ENCODE data around the gene NUMBL. TPM values are rescaled to one million over a fixed set of nuclear protein-coding genes. Genes with fewer than 3 reads are reported as not detected.

Gene NUMBL
- total and polyA plus RNA-seq, 9 of the 15 experiments (the other 6 are each of a cell fraction or from before 2014, with no cell fraction given): 0.39 to 38.6 (median 6.6) TPM

GRCh38 chr19:40627486-40628279, 62.8 kb downstream of the NUMBL start:
- no TSS peak for BruUV-seq (replicated peaks)
- TF ChIP-seq SUPT5H (IDR thresholded peaks at IDR 0.05) (0 out of 2 replicates have a peak, but pooled peaks have one; percentile 37), SAFB (IDR thresholded peaks at IDR 0.05; ENCODE audit: borderline replicate concordance, low read depth, low read length) (0 out of 2 replicates have a peak, but pooled peaks have one; percentile 23), ZNF253 (CRISPR knock-in tag; conservative IDR thresholded peaks at IDR 0.05) (no peak), RBM25 (IDR thresholded peaks at IDR 0.05; ENCODE audit: low read depth, low read length, severe bottlenecking) (peak; percentile 58), GTF3C2 (IDR thresholded peaks at IDR 0.05; ENCODE audit: borderline replicate concordance, extremely low read depth, insufficient read length) (no peak), BCOR (IDR thresholded peaks at IDR 0.05) (peak; percentile 93), NR2C2 (CRISPR knock-in tag; IDR thresholded peaks at IDR 0.05) (0 out of 2 replicates have a peak, but pooled peaks have one; percentile 38), NR2C2 (tag; IDR thresholded peaks at IDR 0.05) (no peak), KDM1A (IDR thresholded peaks at IDR 0.05) (peak; percentile 74 to 80), POLR2G (IDR thresholded peaks at IDR 0.05; ENCODE audit: low read depth, low read length) (peak; percentile 58; the same call in 1 of the 2 replicates), PTBP1 (IDR thresholded peaks at IDR 0.05; ENCODE audit: low read depth, low read length) (0 out of 2 replicates have a peak, but pooled peaks have one; percentile 24), ADNP (tag; IDR thresholded peaks at IDR 0.05) (peak; percentile 84), ZNF143 (CRISPR knock-in tag; IDR thresholded peaks at IDR 0.05) (no peak), RCOR1 (IDR thresholded peaks at IDR 0.05; ENCODE audit: borderline replicate concordance in 1 of 2, low read depth in 2 of 2, low read length in 2 of 2) (peak in 1 of 2 experiments; percentile 45; a peak in 1 of 4 replicates), U2AF1 (optimal IDR thresholded peaks at IDR 0.05; ENCODE audit: low read depth, low read length) (no peak), POLR2A (conservative IDR thresholded peaks at IDR 0.05) (0 out of 2 replicates have a peak, but pooled peaks have one; percentile 48), ZBTB8A (IDR thresholded peaks at IDR 0.05; ENCODE audit: partially characterized antibody) (no peak), E2F6 (IDR thresholded peaks at IDR 0.05; ENCODE audit: borderline replicate concordance in 1 of 2, extremely low read depth in 1 of 2, insufficient read depth in 1 of 2, insufficient read length in 1 of 2, low read depth in 1 of 2, low read length in 1 of 2, poor library complexity in 1 of 2, severe bottlenecking in 1 of 2) (peak in 1 of 2 experiments; percentile 18)

More at GRCh38 chr19:40627486-40628279, 62.8 kb downstream of the NUMBL start:
- 90% methylated on average over 26 of the region's 39 CpGs for WGBS (ENCODE audit: insufficient coverage, low coverage, missing lambda C conversion rate)
- intact Hi-C loops (cut with micrococcal nuclease) (no loop called here), in situ Hi-C loops (cut with MboI) (no loop called here)
- Histone ChIP-seq H3K9ac (ENCODE audit: insufficient read depth in 1 of 2, low read depth in 2 of 2, low read length in 2 of 2) (peak overlapping the region in 1 of 2 experiments; percentile 1; a peak in 1 of 4 replicates), H3K9me3 (replicated peaks; ENCODE audit: control insufficient read depth, insufficient read depth, low read depth, low read length) (no peaks in the 10 kb centered on the region), H4K20me1 (replicated peaks; ENCODE audit: control insufficient read depth, insufficient read depth, low read length) (no peaks in the 10 kb centered on the region), H2AFZ (ENCODE audit: low read depth, low read length) (no peak overlapping the region), H3K27me3 (ENCODE audit: control insufficient read depth in 2 of 2, insufficient read depth in 2 of 2, low read length in 2 of 2) (no peaks in the 10 kb centered on the region), H3K9me1 (ENCODE audit: control insufficient read depth, insufficient read depth, low read length) (no peaks in the 10 kb centered on the region), H3K4me2 (ENCODE audit: insufficient read depth, low read length) (no peak overlapping the region), H3K4me1 (replicated peaks in 1 of 2; ENCODE audit: control insufficient read depth in 2 of 2, insufficient read depth in 2 of 2, low read length in 2 of 2) (peaks cover 30 to 48% of the 10 kb centered on the region in 2 experiments), H3K36me3 (ENCODE audit: control insufficient read depth, insufficient read depth, low read length) (peaks cover 53% of the 10 kb centered on the region; the same call in 2 of the 3 replicates), H3K27ac (ENCODE audit: extremely low read depth, low read depth, low read length) (no peak overlapping the region), H3K79me2 (ENCODE audit: control insufficient read depth, insufficient read depth, low read length) (no peaks in the 10 kb centered on the region), H3K4me3 (no peak overlapping the region)
- ATAC-seq: no peak
- ChIA-PET CTCF (ENCODE audit: low intra/inter-chr PET ratio) (no interaction called here), POLR2A (interaction anchor here (0.7 kb wide), 1 partner anchor 97 kb away, joined by 3 read pairs; no protein-coding TSS in a partner anchor)
- FAIRE-seq: no peak
- peak in 1 of 4 experiments; percentile 43 for DNase-seq (ENCODE audit: extremely low read depth in 1 of 4, low spot score in 3 of 4)

All from K562 (cell line).